ENCODE measurements around the gene FASTK.

- TF ChIP-seq CTCF (IDR thresholded peaks at IDR 0.05; ENCODE audit: low read length) (no peak), EZH2 (IDR thresholded peaks at IDR 0.05; ENCODE audit: borderline replicate concordance, low read length) (no peak)
These were observed 35.3 kb upstream of the FASTK start for GRCh38 chr7:151115836-151116418.

All from OCI-LY1 (cell line).